GM18505 (cell line): ENCODE results near the gene ZDHHC1.

Experiments
- ATAC-seq: cut with Tn5 transposase; IDR thresholded peaks from one replicate; pipeline ENCODE4 v1.9.1; 2021; ENCODE audit not compliant: unreplicated experiment
- POLR2A ChIP-seq: IDR thresholded peaks from 4 replicates; pipeline ENCODE4 v1.6.1; 2011; ENCODE audit warnings: borderline replicate concordance; ENCODE audit not compliant: insufficient read depth, insufficient read length; ENCODE audit errors: extremely low read depth

ZDHHC1 gene

DNA sequence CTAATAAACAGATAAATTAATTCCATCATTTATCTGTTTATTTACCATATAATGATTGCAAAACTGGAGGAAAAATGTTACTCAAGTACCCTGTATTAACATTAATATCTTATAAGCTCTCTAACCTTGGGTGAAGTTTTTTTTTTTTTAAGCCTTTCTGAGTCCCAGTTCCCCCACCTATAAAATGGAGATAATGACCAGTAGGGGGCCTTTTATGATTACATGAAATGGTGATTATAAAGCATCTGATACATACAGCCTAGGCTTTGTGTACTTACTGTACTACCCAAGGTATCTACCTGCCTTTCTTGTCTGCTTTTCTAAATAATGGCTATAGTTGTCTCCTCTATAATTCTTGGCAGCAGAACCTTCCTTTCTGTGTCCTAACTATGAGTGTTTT, 67.1 kb downstream of the ZDHHC1 start:
- no peak for TF ChIP-seq POLR2A
- ATAC-seq: no peak

DNA sequence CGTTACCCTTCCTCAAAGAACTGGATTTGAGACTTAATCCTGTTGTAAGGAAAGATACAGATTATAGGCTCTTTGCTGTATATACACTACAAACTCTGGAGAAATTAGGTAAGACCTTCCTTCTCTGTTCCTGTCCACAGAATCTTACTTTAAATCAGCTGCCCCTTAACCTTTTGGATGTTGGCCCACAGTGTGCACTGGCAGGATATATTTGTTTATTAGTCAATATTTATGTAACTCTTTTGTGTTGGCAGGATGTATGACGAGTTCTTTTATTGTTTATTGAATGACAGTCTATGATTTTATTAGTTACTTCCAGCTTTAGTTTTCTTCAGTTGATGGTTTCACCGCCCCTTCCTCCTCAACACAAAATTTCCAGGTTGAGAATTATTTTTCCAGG, 69.9 kb downstream of the ZDHHC1 start:
- ATAC-seq: no peak
- no peak for TF ChIP-seq POLR2A

DNA sequence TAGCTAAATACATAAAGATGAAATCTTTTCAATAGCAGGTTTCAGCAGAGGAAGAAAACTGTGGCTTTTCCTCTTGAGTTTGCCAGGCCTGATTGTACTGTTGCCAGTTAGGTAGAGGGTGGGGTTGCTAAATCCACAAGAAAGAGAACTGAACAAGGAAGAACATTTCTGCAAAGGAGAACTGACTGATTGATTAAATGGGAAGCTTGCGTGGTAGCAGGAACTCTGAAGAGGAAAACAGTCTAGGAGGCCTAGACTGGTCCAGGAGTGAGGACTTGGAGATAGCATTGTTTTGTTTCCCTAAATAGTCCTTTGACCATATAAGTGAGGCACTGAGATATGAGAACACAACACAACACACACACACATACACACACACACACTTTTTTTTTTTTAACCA, 70.9 kb downstream of the ZDHHC1 start:
- no peak for TF ChIP-seq POLR2A
- no peak for ATAC-seq
